Endothelial cell of umbilical vein (primary cell): ENCODE measurements around the gene LRRTM4.

Source experiments
- CTCF ChIP-seq, 2 donors: IDR thresholded peaks; 1 replicate in 1 of 2; 2 replicates in 1 of 2; pipeline ENCODE4 v1.5.1; 2011; ENCODE audit warnings: low read length in 2 of 2, mild to moderate bottlenecking in 2 of 2, moderate library complexity in 2 of 2, control low read depth in 1 of 2, inconsistent platforms in 1 of 2, low read depth in 1 of 2; ENCODE audit not compliant: insufficient read depth in 1 of 2; ENCODE audit errors: extremely low read depth in 1 of 2
- EZH2 ChIP-seq: IDR thresholded peaks from 2 replicates; pipeline ENCODE4 v1.6.1; 2012; ENCODE audit warnings: borderline replicate concordance, low read depth, mild to moderate bottlenecking, moderate library complexity, low read length, inconsistent platforms; ENCODE audit not compliant: severe bottlenecking
- FOS ChIP-seq: IDR thresholded peaks from 2 replicates; pipeline ENCODE4 v1.6.1; 2011; ENCODE audit warnings: mild to moderate bottlenecking, low read length, moderate library complexity, borderline replicate concordance; ENCODE audit not compliant: insufficient read depth
- GATA2 ChIP-seq: IDR thresholded peaks from 2 replicates; pipeline ENCODE4 v1.7.0; 2011; ENCODE audit warnings: low read depth, mild to moderate bottlenecking, moderate library complexity, mixed read lengths, low read length; ENCODE audit not compliant: insufficient read length, insufficient read depth
- JUN ChIP-seq: IDR thresholded peaks from 2 replicates; pipeline ENCODE4 v1.6.1; 2011; ENCODE audit warnings: borderline replicate concordance, low read depth; ENCODE audit not compliant: insufficient read length, insufficient read depth
- MAX ChIP-seq: IDR thresholded peaks from 2 replicates; pipeline ENCODE4 v1.6.1; 2011; ENCODE audit not compliant: insufficient read depth, insufficient read length
- MYC ChIP-seq: IDR thresholded peaks from one replicate; pipeline ENCODE4 v1.6.1; 2011; ENCODE audit warnings: mild to moderate bottlenecking, low read depth, low read length
- POLR2A ChIP-seq: IDR thresholded peaks from 2 replicates; pipeline ENCODE4 v1.6.1; 2012; ENCODE audit warnings: low read depth, mild to moderate bottlenecking, control low read depth, low read length
- POLR2AphosphoS5 ChIP-seq: IDR thresholded peaks from 2 replicates; pipeline ENCODE4 v1.6.1; 2012; ENCODE audit warnings: low read depth, mild to moderate bottlenecking, control low read depth, low read length, moderate library complexity; ENCODE audit not compliant: insufficient read depth

- TF ChIP-seq CTCF (IDR thresholded peaks at IDR 0.05; ENCODE audit: extremely low read depth in 1 of 2, insufficient read depth in 1 of 2, low read depth in 1 of 2, low read length in 2 of 2): no peak
- TF ChIP-seq EZH2: no peak
- no peak for TF ChIP-seq JUN
- peak; percentile 19 for TF ChIP-seq POLR2AphosphoS5
- no peak for TF ChIP-seq MAX
- TF ChIP-seq MYC: no peak
- no peak for TF ChIP-seq POLR2A
- peak; percentile 61 for TF ChIP-seq FOS
- peak; percentile 67 for TF ChIP-seq GATA2
Observed at GRCh38 chr2:76984359-76984758, 537.8 kb downstream of the LRRTM4 start.
